Activated naive CD4-positive, alpha-beta T cell treated with anti-CD3 and anti-CD28 coated beads, Interleukin-2, amount 50 U/mL, for 72 hours (primary cell): ENCODE measurements around the gene UBE2G1. TPM values are rescaled to one million over a fixed set of nuclear protein-coding genes. Genes with fewer than 3 reads are reported as not detected.

ENCODE experiments used
- ATAC-seq, 2 donors: fragments of 150-1000 bp; cut with Tn5 transposase; 2 replicates each; pipeline ENCODE4 v1.10.0; 2021; ENCODE audit warnings: mild to moderate bottlenecking in 2 of 2, moderate library complexity in 2 of 2
- DNase-seq, 2 donors: peaks; one replicate each; pipeline ENCODE4 v3.0.0; 2021 to 2022; ENCODE audit warnings: low spot score in 2 of 2
- H3K27ac Mint-ChIP-seq, 2 donors: one replicate each; pipeline ENCODE4 v1.8.0; 2022; ENCODE audit warnings: mild to moderate bottlenecking in 2 of 2, mixed read lengths in 2 of 2
- H3K36me3 Mint-ChIP-seq, 2 donors: one replicate each; pipeline ENCODE4 v1.8.0; 2022; ENCODE audit warnings: mixed read lengths in 2 of 2
- H3K9me3 Mint-ChIP-seq, 2 donors: one replicate each; pipeline ENCODE4 v1.8.0; 2022; ENCODE audit warnings: mixed read lengths in 2 of 2
- total RNA-seq, 2 donors: library from RNA; stranded (reverse); gene quantifications; one replicate each; pipeline ENCODE4 v1.2.3, GENCODE V29; 2022

Gene UBE2G1
- total RNA-seq, 2 donors from 2014 or later: 57.9 to 68.1 TPM

DNA sequence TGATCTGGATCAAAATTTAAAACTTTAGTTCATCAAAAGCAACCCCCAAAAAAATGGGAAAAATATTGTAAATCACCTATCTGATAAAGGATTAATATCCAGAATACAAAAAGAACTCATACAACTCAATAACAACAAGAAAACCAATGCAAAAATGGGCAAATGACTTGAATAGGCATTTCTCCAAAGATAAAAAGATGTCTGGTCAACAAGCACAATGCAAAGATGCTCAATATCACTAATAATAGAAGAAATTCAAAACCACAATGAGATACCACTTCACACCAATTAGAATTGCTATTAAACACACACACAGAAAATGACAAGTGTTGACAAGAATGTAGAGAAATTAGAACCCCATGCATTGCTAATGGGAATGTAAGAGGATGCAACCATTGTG is 40.4 kb downstream of the UBE2G1 start:
- ATAC-seq (no peak), DNase-seq (no peak)
- H3K36me3 Mint-ChIP-seq: peaks cover 7 to 41% of the 10 kb centered on the region in 2 donors
- no peak overlapping the region for H3K27ac Mint-ChIP-seq
- peaks cover 7 to 11% of the 10 kb centered on the region in 2 donors for H3K9me3 Mint-ChIP-seq

DNA sequence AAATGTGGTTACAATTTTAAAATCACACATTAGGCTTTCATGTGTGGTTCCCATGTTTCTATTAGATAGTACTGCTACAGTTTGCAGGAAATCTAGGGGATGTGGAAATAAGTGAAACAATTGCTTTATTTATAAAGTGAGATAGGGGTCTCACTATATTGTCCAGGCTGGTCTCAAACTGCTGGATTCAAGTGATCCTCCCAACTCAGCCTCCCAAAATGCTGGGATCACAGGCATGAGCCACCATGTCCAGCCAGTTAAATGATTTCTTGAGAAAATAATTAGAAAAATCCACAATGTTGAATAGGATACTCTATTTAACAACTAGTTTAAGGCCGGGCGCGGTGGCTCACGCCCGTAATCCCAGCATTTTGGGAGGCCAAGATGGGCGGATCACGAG is 42.0 kb downstream of the UBE2G1 start:
- no peak for DNase-seq
- Mint-ChIP-seq H3K27ac (no peak overlapping the region), H3K9me3 (peaks cover 7 to 11% of the 10 kb centered on the region in 2 donors), H3K36me3 (peaks cover 7 to 36% of the 10 kb centered on the region in 2 donors)
- no peak for ATAC-seq

DNA sequence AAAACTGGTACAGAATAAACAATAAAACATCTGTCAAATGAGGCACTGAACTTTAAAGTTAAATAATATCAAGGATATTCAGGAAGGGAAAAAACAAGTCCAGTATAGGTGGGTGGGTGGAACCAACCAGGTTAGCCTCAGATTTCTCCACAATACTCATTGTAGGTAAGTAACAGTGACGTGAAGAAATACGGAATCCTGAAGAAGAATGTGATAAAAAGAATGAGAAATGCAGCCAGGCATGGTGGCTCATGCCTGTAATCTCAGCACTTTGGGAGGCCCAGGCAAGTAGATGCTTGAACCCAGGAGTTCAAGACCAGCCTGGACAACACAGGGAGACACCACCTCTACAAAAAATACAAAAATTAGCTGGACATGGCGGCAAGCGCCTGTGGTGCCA is 47.3 kb downstream of the UBE2G1 start:
- H3K9me3 Mint-ChIP-seq: no peaks in the 10 kb centered on the region
- ATAC-seq: no peak
- peaks cover 0 to 6% of the 10 kb centered on the region in 2 donors for H3K36me3 Mint-ChIP-seq
- no peak for DNase-seq
- H3K27ac Mint-ChIP-seq: peak overlapping the region in 1 of 2 donors; percentile 8

DNA sequence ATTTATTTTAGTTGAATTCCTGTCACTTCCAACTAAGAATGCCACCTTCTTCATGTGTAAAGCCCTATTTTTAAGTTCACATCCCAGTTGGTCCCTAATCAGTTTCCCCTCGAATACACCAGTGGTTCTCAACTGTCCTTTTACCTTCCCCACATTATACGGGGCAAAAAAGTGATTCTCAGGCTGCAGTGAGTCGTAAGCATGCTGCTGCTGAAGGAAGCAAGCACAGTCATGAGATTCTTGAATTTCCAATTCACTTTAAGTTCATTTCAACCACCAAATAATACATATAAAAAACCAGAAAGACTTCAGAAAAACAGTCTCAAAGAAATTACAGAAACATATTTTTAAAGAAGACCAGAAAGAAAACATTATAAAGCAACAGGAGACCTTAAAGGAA is 47.9 kb downstream of the UBE2G1 start:
- no peak for DNase-seq
- peaks cover 0 to 6% of the 10 kb centered on the region in 2 donors for H3K36me3 Mint-ChIP-seq

DNA sequence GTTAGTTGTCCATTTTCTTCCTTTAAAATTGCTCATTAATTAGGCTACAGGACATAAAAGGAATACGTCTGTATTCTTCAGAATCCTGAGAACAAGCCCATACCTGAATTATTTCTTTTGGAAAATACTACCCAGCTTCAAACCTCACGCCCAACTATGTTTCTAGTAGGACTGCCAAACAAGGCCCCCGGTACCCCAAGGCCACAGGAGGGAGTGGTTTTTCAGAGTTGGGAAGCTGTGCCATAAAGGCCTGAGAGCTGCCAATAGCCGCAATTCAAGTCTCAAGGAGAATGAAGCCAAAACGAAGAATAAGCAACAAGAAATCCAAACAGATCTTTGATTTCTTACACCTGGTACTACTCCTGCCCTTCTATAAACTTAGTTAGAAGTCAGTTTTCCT is 48.3 kb downstream of the UBE2G1 start:
- no peak for ATAC-seq
- Mint-ChIP-seq H3K27ac (no peak overlapping the region), H3K36me3 (peaks cover 0 to 6% of the 10 kb centered on the region in 2 donors), H3K9me3 (no peaks in the 10 kb centered on the region)
- DNase-seq: no peak

More for the DNA sequence above, 47.9 kb downstream of the UBE2G1 start:
- no peaks in the 10 kb centered on the region for H3K9me3 Mint-ChIP-seq
- ATAC-seq: no peak
- H3K27ac Mint-ChIP-seq: peak overlapping the region in 1 of 2 donors; percentile 1

DNA sequence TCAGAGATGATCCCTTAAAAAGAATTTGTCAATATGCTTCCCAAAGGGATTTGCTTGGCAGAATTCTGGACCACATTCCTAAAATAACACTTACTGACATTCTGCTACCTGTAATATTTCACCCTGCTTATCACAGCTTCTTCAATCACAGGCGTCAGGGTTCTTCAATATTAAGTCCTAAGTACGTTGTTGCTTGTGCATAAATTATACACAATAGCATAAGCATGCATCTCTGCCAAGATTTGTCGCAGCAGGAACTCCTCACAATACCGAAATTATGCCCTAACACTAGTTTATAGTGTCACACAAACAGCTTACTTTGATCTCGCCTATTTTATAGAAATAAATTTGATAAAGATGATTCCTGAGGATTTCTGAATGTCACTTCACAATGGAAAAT is 48.9 kb downstream of the UBE2G1 start:
- peaks cover 0 to 10% of the 10 kb centered on the region in 2 donors for H3K36me3 Mint-ChIP-seq
- no peak overlapping the region for H3K27ac Mint-ChIP-seq
- ATAC-seq (no peak), DNase-seq (no peak)
- H3K9me3 Mint-ChIP-seq: no peaks in the 10 kb centered on the region

DNA sequence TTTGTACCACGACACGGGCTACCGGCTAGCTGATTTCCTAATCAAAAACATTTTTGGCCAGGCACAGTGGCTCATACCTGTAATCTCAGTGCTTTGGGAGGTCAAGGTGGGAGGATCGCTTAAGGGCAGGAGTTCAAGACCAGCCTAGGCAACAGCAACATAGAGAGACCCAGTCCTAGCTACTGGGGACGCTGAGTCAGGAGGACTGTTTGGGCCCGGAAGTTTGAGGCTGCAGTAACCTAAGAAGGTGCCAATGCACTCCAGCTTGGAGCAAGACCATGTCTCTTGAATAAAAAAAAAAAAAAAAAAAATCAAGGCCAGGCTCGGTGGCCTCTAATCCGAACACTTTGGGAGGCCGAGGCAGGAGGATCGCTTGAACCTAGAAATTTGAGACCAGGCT is 49.8 kb downstream of the UBE2G1 start:
- Mint-ChIP-seq H3K9me3 (no peaks in the 10 kb centered on the region), H3K36me3 (peaks cover 0 to 17% of the 10 kb centered on the region in 2 donors), H3K27ac (no peak overlapping the region)
- DNase-seq (no peak), ATAC-seq (no peak)

DNA sequence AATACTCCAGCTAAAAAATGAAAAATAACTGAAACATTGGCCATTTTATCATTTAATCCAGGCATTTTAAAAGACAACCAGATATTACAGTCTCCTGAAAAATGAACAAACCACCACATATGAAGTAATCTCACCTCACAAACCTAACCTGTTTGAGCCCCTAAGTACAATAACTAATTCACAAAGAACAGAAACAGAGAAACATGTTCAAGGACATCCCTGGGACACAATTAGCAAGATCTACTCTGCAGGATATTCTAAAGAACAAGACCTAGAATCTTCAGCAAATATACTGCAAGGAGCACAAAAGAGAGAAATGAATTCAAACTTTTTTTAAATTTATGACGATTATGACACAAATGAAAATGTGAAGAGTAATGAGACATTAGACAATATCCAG is 51.9 kb downstream of the UBE2G1 start:
- DNase-seq (no peak), ATAC-seq (no peak)
- Mint-ChIP-seq H3K36me3 (peaks cover 0 to 17% of the 10 kb centered on the region in 2 donors), H3K9me3 (no peaks in the 10 kb centered on the region), H3K27ac (no peak overlapping the region)

DNA sequence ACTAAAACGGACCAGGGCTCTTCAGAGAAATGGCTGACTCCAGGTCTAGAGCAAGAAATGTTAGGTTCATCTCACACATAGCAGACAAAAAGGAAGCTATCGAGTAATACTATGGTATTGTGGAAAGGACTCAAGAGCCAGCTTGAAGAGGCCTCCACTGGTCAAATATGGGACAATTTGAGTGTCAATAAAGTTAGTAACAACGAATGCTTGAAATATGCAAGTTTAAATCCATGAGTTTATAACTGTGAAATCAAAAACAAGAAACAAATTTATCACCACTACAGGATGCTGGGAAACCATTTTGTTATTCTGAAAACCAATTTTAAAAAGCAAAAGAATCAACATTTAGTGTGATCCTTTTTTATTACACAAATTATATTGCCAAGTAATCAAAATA is 52.3 kb downstream of the UBE2G1 start:
- ATAC-seq (no peak), DNase-seq (no peak)
- Mint-ChIP-seq H3K36me3 (peaks cover 0 to 17% of the 10 kb centered on the region in 2 donors), H3K9me3 (no peaks in the 10 kb centered on the region), H3K27ac (peak overlapping the region in 1 of 2 donors; percentile 12)

DNA sequence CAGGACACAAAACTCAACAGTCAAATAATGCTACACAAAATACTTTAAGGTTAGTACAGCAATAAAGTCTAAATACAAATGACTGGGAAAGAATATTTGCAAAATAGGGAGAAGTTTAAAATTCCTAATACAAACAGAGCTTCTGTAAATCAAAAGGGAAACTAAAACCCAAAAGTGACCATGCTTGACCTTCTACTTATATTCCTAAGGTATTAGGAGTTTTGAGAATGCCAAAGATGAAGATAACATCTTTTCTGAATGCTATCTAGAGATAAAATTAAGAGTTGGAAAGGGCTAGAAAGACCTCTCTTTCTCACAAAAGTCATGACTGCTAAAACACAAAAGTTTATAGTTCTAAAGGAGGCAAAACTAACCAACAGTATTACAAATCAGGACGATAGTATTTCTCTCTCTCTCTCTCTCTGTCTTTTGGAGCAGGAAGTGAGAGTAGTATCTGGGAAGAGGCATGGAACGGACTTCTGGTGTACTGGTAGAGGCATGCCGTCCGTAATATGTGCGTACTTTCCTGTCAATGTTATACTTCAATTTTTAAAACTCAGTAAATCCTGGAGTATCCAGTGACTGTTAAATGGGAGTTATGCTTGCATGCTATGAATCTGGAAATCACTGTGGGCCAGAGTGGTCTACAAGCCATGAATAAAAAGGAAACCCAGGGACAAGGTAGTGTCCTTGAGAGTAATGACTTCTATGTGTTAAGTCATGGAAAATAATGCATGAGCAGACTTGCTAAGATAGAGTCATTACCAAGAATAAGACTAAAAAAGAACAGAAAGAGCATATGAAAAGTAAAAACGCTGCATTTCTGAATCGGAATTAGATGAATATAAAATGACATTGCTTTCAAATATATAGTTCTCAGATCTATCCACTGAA is 53.0 kb downstream of the UBE2G1 start:
- ATAC-seq (peak in 1 of 2 donors; percentile 22), DNase-seq (no peak)
- Mint-ChIP-seq H3K36me3 (peaks cover 0 to 17% of the 10 kb centered on the region in 2 donors), H3K27ac (peak overlapping the region in 1 of 2 donors; percentile 12), H3K9me3 (no peaks in the 10 kb centered on the region)

DNA sequence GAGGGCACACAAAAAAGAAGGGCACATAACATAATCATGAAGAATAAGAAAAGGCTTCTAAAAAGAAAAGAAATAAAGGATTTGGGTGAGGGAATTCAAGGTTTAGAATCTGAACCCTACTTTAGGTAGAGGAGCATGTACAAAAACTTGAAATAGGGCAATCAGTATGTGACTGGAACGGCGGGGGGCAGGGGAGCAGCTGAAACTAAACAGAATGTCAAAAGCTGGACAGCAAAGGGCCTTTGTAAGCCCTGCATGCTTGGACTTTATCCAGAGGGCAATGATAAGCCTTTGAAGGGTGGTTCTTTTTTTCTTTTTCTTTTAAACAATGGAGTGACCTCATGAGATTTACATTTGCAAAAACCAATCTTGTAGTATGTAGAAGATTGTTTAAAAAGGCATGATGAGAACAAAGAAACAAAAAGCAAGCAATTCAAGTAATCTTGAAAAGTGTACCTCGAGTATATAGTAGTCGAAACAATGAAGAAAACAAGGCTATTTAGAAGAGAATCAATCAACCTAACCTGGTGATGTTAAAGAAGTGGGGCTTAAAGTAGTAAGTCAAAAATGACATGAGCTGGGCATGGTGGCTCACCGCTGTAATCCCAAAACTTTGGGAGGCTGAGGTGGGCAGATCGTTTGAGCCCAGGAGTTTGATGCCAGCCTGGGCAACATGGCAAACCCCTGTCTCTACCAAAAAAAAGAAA is 56.0 kb downstream of the UBE2G1 start:
- Mint-ChIP-seq H3K36me3 (peaks cover 0 to 11% of the 10 kb centered on the region in 2 donors), H3K27ac (peak overlapping the region; percentile 15 to 31), H3K9me3 (no peaks in the 10 kb centered on the region)
- ATAC-seq (no peak), DNase-seq (no peak)

DNA sequence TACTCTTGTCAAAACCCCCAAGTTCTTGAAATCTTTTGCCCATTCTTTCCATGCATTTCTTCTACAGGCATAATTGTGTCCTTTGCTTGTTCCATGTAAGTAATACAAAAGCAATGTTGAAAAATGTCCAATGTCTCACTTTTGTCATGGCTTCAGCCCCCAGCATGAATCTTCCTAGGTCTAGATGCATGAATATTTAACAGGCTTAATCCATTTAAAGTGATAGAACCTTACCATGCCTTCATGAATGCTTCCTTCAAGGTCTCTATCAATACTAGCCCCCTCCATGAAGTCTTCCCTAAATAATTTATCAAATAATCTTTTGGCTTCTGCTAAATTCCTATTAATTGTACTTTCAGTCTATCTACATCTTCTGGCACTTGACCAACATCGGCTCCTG is 56.6 kb downstream of the UBE2G1 start:
- H3K9me3 Mint-ChIP-seq: no peaks in the 10 kb centered on the region
- H3K36me3 Mint-ChIP-seq: peaks cover 0 to 11% of the 10 kb centered on the region in 2 donors
- DNase-seq: no peak
- H3K27ac Mint-ChIP-seq: peak overlapping the region; percentile 15 to 31
- ATAC-seq: no peak

DNA sequence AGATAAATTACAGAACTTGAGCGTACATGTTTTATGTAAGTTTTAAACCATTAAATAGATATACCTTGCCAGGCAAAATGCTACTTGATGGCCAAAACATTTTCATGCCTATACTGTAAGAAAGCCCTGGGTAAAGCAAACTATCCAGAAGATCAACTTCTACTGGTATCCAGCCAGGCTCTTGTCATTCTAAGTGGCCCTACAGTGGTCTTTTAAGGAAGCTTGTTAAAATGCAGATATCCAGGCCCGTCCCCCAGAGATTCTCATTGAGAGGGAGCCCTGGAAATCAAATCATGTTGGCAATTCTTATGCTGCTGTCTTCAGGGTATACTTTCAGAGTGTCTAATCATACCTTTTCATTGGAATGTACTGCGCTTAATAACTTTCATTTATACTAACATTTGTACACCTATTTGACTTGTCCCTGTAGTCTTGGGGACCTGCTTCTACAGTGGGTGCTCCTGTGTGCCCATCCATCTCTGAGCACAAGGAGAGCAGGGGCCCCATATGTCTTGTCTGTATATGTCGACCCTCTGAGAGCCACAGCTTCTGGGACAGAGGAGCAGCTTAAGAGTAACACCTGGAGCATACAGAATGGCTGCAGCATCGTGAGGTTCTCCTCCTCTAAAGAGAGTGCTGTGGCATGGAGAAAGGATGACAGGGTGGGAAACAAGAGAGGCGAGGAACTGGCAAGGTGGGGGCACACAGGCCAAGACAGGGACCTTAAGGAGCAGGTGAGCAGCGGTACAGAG is 59.1 kb downstream of the UBE2G1 start:
- DNase-seq: no peak
- Mint-ChIP-seq H3K36me3 (peaks cover 0 to 9% of the 10 kb centered on the region in 2 donors), H3K9me3 (no peaks in the 10 kb centered on the region), H3K27ac (peak overlapping the region; percentile 7 to 76)
- no peak for ATAC-seq

DNA sequence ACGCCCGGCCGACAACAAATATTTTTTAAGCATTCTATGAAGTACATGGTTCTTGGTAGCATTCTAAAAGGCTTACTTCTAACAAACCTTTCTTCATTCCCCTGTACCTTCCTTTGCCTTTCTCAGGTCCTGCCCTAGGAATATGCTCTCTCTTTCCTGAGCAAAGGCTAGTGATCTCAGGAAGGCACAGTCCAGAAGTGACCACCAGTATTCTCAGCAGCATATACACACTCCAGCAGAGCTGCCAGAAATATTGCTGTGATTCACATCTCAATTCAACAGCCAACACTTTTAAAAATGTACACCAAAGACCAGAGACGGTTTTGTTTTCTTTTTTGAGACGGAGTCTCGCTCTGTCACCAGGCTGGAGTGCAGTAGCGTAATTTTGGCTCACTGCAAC is 61.3 kb downstream of the UBE2G1 start:
- no peak overlapping the region for H3K27ac Mint-ChIP-seq
- DNase-seq: no peak
- ATAC-seq: no peak
- H3K9me3 Mint-ChIP-seq: no peaks in the 10 kb centered on the region
- peaks cover 0 to 6% of the 10 kb centered on the region in 2 donors for H3K36me3 Mint-ChIP-seq

DNA sequence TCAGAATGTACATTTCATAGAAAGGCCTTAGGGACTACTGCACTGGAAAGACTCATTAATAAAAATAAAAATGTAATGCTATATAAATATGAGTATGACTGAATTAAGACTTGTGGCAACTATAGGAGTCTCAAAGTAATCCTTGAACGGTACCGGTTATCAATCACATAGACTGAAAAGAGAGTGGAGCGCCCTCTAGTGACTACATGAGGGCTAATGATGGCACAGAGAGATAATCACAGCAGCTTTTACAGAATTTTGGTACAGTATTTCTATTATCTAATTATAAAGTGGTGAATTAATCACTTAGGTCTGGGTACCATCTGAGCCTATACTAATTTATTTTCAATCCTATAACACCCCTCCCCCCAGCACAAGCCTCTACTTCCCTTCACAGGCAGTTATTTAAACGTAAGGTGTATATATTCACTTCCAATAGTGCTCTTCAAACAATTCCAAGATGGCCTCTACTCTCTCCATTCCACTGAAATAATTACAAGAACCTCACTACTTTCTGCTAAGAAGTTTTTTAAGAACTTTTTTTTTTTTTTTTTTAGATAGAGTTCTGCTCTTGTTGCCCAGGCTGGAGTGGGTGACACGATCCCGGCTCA is 62.0 kb downstream of the UBE2G1 start:
- no peak overlapping the region for H3K27ac Mint-ChIP-seq
- H3K9me3 Mint-ChIP-seq: no peaks in the 10 kb centered on the region
- H3K36me3 Mint-ChIP-seq: peaks cover 0 to 6% of the 10 kb centered on the region in 2 donors
- ATAC-seq (peak; percentile 71 to 77), DNase-seq (peak in 1 of 2 donors; percentile 64)

DNA sequence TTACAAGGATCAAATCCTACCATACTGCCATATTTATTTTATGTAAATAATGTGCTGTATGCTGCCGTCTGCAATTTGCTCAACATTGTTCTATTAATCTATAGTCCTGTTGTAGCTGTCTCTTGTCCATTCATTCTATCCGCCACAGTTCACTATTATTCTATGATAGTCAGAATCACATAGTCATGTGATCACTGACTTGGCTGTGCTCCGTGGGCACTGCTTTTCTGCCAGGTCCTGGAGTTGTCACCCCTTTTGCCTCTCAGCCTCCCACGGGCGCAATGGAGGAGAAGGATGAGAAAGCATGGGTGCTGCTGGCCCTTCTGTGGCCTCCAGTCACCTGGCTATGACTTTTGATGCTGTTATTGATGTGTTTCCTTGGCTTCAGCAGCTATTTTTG is 65.4 kb downstream of the UBE2G1 start:
- no peak for ATAC-seq
- H3K27ac Mint-ChIP-seq: no peak overlapping the region
- H3K36me3 Mint-ChIP-seq: peaks cover 5 to 6% of the 10 kb centered on the region in 2 donors

More for the DNA sequence above, 65.4 kb downstream of the UBE2G1 start:
- DNase-seq: no peak
- no peaks in the 10 kb centered on the region for H3K9me3 Mint-ChIP-seq
